HepG2 (cell line): ENCODE data around the gene SHTN1.

Source experiments
- BORCS8-MEF2B ChIP-seq: sonication (generic); formaldehyde crosslinking; IDR thresholded peaks from 2 replicates; pipeline ENCODE4 v1.8.0; 2022; ENCODE audit warnings: mild to moderate bottlenecking, missing genetic modification reagents
- HNRNPK ChIP-seq: fragments of 200-400 bp; formaldehyde crosslinking; IDR thresholded peaks from 2 replicates; pipeline ENCODE4 v1.6.1; 2018; ENCODE audit warnings: low read length, low read depth, moderate library complexity, mild to moderate bottlenecking; ENCODE audit not compliant: poor library complexity, severe bottlenecking
- NCOA2 ChIP-seq: sonication (generic); formaldehyde crosslinking; IDR thresholded peaks from 2 replicates; pipeline ENCODE4 v1.8.0; 2022; ENCODE audit warnings: inconsistent platforms
- SP140L ChIP-seq: sonication (generic); formaldehyde crosslinking; IDR thresholded peaks from 2 replicates; pipeline ENCODE4 v1.4.0; 2020; ENCODE audit warnings: missing genetic modification reagents, borderline replicate concordance
- ZFP37 ChIP-seq: sonication (generic); formaldehyde crosslinking; IDR thresholded peaks from 2 replicates; pipeline ENCODE4 v1.4.0; 2020; ENCODE audit warnings: missing genetic modification reagents, borderline replicate concordance
- TF ChIP-seq, protein P1 (sequence below): sonication (generic); formaldehyde crosslinking; IDR thresholded peaks from 2 replicates; pipeline ENCODE4 v1.5.0; 2020; ENCODE audit warnings: mild to moderate bottlenecking, missing genetic modification reagents, moderate library complexity
- TF ChIP-seq, protein P2 (sequence below): sonication (generic); formaldehyde crosslinking; IDR thresholded peaks from 2 replicates; pipeline ENCODE4 v1.4.0; 2020; ENCODE audit warnings: mild to moderate bottlenecking, missing genetic modification reagents, borderline replicate concordance
- TF ChIP-seq, protein P3 (sequence below): sonication (generic); formaldehyde crosslinking; IDR thresholded peaks from 2 replicates; pipeline ENCODE4 v1.8.1; 2022; ENCODE audit warnings: low read depth, mild to moderate bottlenecking, missing genetic modification reagents
- TF ChIP-seq, protein P4 (sequence below): sonication (generic); formaldehyde crosslinking; IDR thresholded peaks from 2 replicates; pipeline ENCODE4 v1.8.0; 2022; ENCODE audit warnings: missing genetic modification reagents, mild to moderate bottlenecking, inconsistent platforms, borderline replicate concordance

DNA sequence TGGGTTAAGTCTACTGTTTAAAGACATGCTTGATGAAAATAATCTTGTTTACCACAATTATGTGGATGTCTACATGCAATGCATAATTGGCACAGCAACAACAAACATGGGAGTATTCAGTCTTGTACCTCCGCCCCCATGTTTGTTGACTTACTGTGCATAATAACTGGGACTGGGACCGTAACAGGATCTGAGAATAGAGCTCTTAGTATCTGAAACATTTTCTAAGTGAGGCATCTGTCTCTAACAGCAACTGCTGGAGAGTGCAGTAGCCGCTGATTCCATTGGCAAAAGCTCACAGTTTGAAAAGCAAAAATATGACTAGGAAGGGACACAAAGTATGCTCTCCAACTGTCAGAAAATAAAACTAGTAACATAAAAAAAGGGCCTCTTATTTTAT, 94.1 kb downstream of the SHTN1 start:
- TF ChIP-seq SP140L (CRISPR knock-in tag) (no peak), BORCS8-MEF2B (CRISPR knock-in tag) (no peak), HNRNPK (no peak), NCOA2 (CRISPR knock-in tag) (no peak), ZFP37 (CRISPR knock-in tag) (no peak)
- TF ChIP-seq, protein P1, sequence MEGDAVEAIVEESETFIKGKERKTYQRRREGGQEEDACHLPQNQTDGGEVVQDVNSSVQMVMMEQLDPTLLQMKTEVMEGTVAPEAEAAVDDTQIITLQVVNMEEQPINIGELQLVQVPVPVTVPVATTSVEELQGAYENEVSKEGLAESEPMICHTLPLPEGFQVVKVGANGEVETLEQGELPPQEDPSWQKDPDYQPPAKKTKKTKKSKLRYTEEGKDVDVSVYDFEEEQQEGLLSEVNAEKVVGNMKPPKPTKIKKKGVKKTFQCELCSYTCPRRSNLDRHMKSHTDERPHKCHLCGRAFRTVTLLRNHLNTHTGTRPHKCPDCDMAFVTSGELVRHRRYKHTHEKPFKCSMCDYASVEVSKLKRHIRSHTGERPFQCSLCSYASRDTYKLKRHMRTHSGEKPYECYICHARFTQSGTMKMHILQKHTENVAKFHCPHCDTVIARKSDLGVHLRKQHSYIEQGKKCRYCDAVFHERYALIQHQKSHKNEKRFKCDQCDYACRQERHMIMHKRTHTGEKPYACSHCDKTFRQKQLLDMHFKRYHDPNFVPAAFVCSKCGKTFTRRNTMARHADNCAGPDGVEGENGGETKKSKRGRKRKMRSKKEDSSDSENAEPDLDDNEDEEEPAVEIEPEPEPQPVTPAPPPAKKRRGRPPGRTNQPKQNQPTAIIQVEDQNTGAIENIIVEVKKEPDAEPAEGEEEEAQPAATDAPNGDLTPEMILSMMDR (CRISPR knock-in tag), result no peak
- TF ChIP-seq, protein P2, sequence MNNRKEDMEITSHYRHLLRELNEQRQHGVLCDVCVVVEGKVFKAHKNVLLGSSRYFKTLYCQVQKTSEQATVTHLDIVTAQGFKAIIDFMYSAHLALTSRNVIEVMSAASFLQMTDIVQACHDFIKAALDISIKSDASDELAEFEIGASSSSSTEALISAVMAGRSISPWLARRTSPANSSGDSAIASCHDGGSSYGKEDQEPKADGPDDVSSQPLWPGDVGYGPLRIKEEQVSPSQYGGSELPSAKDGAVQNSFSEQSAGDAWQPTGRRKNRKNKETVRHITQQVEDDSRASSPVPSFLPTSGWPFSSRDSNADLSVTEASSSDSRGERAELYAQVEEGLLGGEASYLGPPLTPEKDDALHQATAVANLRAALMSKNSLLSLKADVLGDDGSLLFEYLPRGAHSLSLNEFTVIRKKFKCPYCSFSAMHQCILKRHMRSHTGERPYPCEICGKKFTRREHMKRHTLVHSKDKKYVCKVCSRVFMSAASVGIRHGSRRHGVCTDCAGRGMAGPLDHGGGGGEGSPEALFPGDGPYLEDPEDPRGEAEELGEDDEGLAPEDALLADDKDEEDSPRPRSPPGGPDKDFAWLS (CRISPR knock-in tag), result no peak
- TF ChIP-seq, protein P3, sequence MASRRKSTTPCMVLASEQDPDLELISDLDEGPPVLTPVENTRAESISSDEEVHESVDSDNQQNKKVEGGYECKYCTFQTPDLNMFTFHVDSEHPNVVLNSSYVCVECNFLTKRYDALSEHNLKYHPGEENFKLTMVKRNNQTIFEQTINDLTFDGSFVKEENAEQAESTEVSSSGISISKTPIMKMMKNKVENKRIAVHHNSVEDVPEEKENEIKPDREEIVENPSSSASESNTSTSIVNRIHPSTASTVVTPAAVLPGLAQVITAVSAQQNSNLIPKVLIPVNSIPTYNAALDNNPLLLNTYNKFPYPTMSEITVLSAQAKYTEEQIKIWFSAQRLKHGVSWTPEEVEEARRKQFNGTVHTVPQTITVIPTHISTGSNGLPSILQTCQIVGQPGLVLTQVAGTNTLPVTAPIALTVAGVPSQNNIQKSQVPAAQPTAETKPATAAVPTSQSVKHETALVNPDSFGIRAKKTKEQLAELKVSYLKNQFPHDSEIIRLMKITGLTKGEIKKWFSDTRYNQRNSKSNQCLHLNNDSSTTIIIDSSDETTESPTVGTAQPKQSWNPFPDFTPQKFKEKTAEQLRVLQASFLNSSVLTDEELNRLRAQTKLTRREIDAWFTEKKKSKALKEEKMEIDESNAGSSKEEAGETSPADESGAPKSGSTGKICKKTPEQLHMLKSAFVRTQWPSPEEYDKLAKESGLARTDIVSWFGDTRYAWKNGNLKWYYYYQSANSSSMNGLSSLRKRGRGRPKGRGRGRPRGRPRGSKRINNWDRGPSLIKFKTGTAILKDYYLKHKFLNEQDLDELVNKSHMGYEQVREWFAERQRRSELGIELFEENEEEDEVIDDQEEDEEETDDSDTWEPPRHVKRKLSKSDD, result no peak
- TF ChIP-seq, protein P4, sequence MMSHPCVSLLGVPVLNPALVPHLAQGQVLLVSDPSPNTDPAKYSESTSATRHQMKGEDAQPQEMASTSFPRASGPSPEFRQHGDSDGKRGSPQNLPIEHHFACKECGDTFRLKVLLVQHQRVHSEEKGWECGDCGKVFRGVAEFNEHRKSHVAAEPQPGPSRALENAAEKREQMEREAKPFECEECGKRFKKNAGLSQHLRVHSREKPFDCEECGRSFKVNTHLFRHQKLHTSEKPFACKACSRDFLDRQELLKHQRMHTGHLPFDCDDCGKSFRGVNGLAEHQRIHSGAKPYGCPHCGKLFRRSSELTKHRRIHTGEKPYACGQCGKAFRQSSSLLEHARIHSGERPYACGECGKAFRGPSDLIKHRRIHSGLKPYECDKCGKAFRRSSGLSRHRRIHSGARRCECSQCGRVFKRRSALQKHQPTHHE (CRISPR knock-in tag), result no peak
